ENCODE data around the gene CHRNA3. TPM values are rescaled to one million over a fixed set of nuclear protein-coding genes. Genes with fewer than 3 reads are reported as not detected.
A peak's percentile ranks its signal among the peaks of the same experiment; 100 is the strongest.

CHRNA3 gene
- total RNA-seq, 2 donors from 2014 or later = 0.23 to 0.97 TPM

DNA sequence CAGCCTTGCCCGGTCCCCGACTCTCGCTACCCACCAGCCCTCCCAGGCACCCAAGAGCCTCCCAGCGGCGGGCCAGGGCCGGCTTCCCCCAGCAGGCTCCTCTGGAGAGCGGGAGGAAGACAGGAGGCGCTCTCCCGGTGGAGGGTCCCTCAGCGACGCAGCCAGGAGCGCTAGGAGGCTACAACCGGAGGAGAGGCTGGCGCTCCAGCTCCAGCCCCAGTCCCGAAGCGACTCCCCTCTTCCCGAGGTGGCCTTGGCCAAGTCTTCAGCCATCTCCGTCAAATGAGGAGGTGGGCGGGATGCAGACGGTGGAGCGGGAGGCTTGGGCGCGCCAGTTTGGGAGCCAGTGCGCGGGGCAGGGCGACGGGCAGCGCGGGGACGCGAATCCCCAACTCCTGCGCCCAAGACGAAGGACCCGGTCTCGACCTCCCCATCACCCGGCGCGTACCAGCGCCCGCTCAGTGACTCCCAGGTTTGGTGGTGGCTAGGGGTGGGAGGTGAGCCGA lies 722 bp downstream of the CHRNA3 start:
- H3K27me3 ChIP-seq (replicated peaks; ENCODE audit: insufficient read depth) = peaks cover 2% of the 10 kb centered on the region
- intact Hi-C loops (cut with DNase I) = loop anchor here (1.0 kb wide), 1 partner anchor 89 kb away; no protein-coding TSS in a partner anchor
- H3K9me3 ChIP-seq = no peaks in the 10 kb centered on the region
- no peaks in the 10 kb centered on the region for H3K36me3 ChIP-seq
- no peak for TF ChIP-seq POLR2A (IDR thresholded peaks at IDR 0.05)
- TF ChIP-seq, protein P1, sequence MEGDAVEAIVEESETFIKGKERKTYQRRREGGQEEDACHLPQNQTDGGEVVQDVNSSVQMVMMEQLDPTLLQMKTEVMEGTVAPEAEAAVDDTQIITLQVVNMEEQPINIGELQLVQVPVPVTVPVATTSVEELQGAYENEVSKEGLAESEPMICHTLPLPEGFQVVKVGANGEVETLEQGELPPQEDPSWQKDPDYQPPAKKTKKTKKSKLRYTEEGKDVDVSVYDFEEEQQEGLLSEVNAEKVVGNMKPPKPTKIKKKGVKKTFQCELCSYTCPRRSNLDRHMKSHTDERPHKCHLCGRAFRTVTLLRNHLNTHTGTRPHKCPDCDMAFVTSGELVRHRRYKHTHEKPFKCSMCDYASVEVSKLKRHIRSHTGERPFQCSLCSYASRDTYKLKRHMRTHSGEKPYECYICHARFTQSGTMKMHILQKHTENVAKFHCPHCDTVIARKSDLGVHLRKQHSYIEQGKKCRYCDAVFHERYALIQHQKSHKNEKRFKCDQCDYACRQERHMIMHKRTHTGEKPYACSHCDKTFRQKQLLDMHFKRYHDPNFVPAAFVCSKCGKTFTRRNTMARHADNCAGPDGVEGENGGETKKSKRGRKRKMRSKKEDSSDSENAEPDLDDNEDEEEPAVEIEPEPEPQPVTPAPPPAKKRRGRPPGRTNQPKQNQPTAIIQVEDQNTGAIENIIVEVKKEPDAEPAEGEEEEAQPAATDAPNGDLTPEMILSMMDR (IDR thresholded peaks at IDR 0.05) = no peak
- TF ChIP-seq POLR2AphosphoS5 (IDR thresholded peaks at IDR 0.05) = no peak
- H3K4me3 ChIP-seq = peak overlapping the region; percentile 25 to 30
- H3K27ac ChIP-seq = no peak overlapping the region
- no peak for DNase-seq (ENCODE audit: low spot score)
- 2% methylated on average over 37 of the region's 41 CpGs for WGBS
- no peaks in the 10 kb centered on the region for H3K4me1 ChIP-seq (replicated peaks)

DNA sequence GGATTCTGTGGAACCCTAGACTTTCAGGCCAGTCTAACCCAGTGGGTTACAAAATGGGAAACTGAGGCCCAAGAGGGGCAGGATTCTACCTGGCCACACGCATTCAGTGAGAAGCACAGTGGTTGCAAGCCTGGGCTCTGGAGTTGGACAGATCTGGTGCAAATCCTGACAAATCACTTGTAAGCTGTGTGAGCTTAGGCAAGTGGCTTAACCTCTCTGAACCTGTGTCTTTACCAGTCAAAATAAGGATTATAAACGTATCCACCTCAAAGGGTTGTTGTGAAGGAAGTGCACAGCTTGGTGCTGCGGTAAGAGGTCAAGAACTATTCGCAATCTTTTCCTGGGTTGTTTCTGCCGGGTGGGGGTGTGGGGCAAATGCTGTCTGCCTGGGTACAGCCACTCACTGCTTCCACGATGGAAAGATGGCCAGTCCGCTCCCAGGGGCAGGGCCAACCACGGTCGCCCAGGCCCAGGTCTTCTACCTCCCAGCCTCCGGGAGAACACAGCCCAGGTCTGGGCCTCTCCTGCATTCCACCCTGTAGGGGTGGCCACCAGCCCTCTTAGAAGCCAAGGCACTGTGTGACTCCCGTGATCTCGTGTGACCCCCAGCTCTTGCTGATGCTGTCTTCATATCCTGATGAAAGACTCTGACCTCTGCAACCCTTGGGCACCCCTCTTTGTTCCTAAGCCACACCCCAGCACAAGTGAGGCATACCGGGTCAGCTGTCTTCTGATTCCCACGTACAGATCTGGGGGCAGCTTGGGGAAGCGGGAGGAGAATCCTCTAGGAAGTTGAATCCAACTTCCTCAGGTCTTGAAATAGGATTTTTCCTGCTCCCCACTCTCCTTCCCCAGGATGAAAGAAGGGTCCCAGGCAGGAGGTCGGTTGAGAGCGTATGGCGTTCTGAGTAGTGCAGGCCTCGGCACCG lies 1.5 kb downstream of the CHRNA3 start:
- no peaks in the 10 kb centered on the region for H3K4me1 ChIP-seq (replicated peaks)
- H3K9me3 ChIP-seq = no peaks in the 10 kb centered on the region
- H3K27me3 ChIP-seq (replicated peaks; ENCODE audit: insufficient read depth) = peaks cover 2% of the 10 kb centered on the region
- H3K36me3 ChIP-seq = no peaks in the 10 kb centered on the region
- intact Hi-C loops (cut with DNase I) = no loop called here
- DNase-seq (ENCODE audit: low spot score) = no peak
- H3K27ac ChIP-seq = no peak overlapping the region
- WGBS = 63% methylated on average over 20 of the region's 20 CpGs
- no peak overlapping the region for H3K4me3 ChIP-seq
- TF ChIP-seq POLR2AphosphoS5 (IDR thresholded peaks at IDR 0.05) (no peak), POLR2A (IDR thresholded peaks at IDR 0.05) (no peak)
- TF ChIP-seq, protein P1 (IDR thresholded peaks at IDR 0.05) = no peak

DNA sequence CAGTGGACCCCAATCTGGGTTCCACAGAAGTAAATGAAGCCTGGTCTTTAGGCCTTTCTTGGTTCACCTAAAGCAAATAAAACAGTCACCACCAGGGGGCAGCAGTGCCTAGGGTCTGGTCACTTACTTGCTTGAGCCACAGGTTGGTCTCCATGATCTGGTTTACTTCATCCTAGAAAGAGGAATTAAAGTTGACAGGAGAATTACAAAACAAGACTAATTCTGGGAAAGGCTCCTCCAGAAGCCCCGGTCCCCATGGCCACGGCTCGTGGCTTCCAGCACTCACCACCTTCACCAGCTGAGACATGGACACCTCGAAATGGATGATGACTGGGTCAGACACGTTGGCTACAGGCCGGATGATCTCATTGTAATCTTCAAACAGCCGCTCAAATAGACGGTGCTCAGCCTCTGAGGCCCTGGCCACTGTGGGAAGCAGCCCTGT lies 2.3 kb downstream of the CHRNA3 start:
- no peak for TF ChIP-seq POLR2A (IDR thresholded peaks at IDR 0.05)
- TF ChIP-seq, protein P1 (IDR thresholded peaks at IDR 0.05) = peak; percentile 79 to 87 (median 82)
- Histone ChIP-seq H3K27me3 (replicated peaks; ENCODE audit: insufficient read depth) (peaks cover 2% of the 10 kb centered on the region), H3K4me3 (no peak overlapping the region), H3K36me3 (no peaks in the 10 kb centered on the region), H3K4me1 (replicated peaks) (no peaks in the 10 kb centered on the region), H3K27ac (no peak overlapping the region), H3K9me3 (no peaks in the 10 kb centered on the region)
- intact Hi-C loops (cut with DNase I) = loop anchor here (1.0 kb wide), 1 partner anchor 133 kb away; no protein-coding TSS in a partner anchor
- 31% methylated on average over 8 of the region's 8 CpGs for WGBS
- peak; percentile 85 for DNase-seq (ENCODE audit: low spot score)

DNA sequence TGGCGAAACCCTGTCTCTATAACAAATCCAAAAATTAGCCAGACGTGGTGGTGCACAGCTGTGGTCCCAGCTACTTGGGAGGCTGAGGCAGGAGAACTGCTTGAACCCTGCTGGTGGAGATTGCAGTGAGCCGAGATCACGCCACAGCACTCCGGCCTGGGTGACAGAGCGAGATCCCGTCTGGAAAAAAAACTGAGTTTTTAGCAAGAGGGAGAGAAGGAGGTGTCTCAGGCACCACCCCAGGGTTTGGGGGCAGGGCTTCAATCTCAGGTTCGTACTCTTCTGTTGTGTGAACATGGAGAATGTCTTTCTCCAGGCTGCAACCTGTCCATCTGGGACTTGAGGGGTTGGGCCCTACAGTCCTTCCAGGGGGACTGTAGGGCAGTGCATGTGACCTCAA lies 2.7 kb downstream of the CHRNA3 start:
- no peak overlapping the region for H3K4me3 ChIP-seq
- 87% methylated on average over 8 of the region's 8 CpGs for WGBS
- peaks cover 2% of the 10 kb centered on the region for H3K27me3 ChIP-seq (replicated peaks; ENCODE audit: insufficient read depth)
- DNase-seq (ENCODE audit: low spot score) = no peak
- intact Hi-C loops (cut with DNase I) = loop anchor here (1.0 kb wide), 1 partner anchor 133 kb away; no protein-coding TSS in a partner anchor
- H3K36me3 ChIP-seq = no peaks in the 10 kb centered on the region
- TF ChIP-seq POLR2A (IDR thresholded peaks at IDR 0.05) (no peak), POLR2AphosphoS5 (IDR thresholded peaks at IDR 0.05) (no peak)
- TF ChIP-seq, protein P1 (IDR thresholded peaks at IDR 0.05) = no peak
- no peaks in the 10 kb centered on the region for H3K9me3 ChIP-seq
- no peak overlapping the region for H3K27ac ChIP-seq
- no peaks in the 10 kb centered on the region for H3K4me1 ChIP-seq (replicated peaks)

Measured in prostate gland (tissue), 2 donors.